Lower lobe of right lung (tissue), 2 donors: ENCODE data around the gene ZNF268. TPM values are rescaled to one million over a fixed set of nuclear protein-coding genes. Genes with fewer than 3 reads are reported as not detected.

Experiments
- ATAC-seq, 2 donors: fragments of 200-7000 bp; cut with Tn5 transposase; one replicate each; pipeline ENCODE4 v1.9.1; 2020 to 2022; ENCODE audit warnings: mild to moderate bottlenecking in 2 of 2, moderate library complexity in 2 of 2
- DNase-seq: peaks from one replicate; pipeline ENCODE4 v3.0.0-alpha.2; 2020
- H3K27ac ChIP-seq: fragments of 200-600 bp; one replicate; pipeline ENCODE4 v1.8.0; 2022
- H3K27me3 ChIP-seq: fragments of 200-600 bp; one replicate; pipeline ENCODE4 v1.8.0; 2022; ENCODE audit warnings: low read depth
- H3K36me3 ChIP-seq: fragments of 200-600 bp; one replicate; pipeline ENCODE4 v1.8.0; 2022; ENCODE audit warnings: mild to moderate bottlenecking
- H3K4me1 ChIP-seq: fragments of 200-600 bp; one replicate; pipeline ENCODE4 v1.8.0; 2022
- H3K4me3 ChIP-seq: fragments of 200-600 bp; one replicate; pipeline ENCODE4 v1.8.0; 2022; ENCODE audit warnings: mild to moderate bottlenecking
- H3K9me3 ChIP-seq: fragments of 200-600 bp; one replicate; pipeline ENCODE4 v1.8.0; 2022
- CTCF ChIP-seq: fragments of 200-600 bp; IDR thresholded peaks from one replicate; pipeline ENCODE4 v1.8.0; 2022; ENCODE audit warnings: antibody characterized with exemption, mild to moderate bottlenecking
- intact Hi-C: fragments of 100-400 bp; cut with DNase I; formaldehyde crosslinking; loops from one replicate; pipeline ENCODE4 v1.11.0; 2022
- total RNA-seq: library from RNA; stranded (reverse); fragmentation: NEBNext Ultra II Directional; extraction: Animal tissue kit (Norgen Biotek cat#: 25700); gene quantifications from one replicate; pipeline ENCODE4 v1.2.1, GENCODE V29; 2021
- donor health status: DM: no; HTN: yes; CAD: no; lungs with severe emphysema.

ZNF268 gene
- total RNA-seq, 1 donor from 2014 or later, result 23.3 TPM

GRCh38 chr12:133256321-133256720, 75.0 kb downstream of the ZNF268 start:
- no peaks in the 10 kb centered on the region for H3K4me1 ChIP-seq
- H3K36me3 ChIP-seq, result no peaks in the 10 kb centered on the region
- H3K9me3 ChIP-seq, result no peaks in the 10 kb centered on the region
- no peak overlapping the region for H3K27ac ChIP-seq
- intact Hi-C loops, result no loop called here
- H3K4me3 ChIP-seq, result no peak overlapping the region
- DNase-seq (no peak), ATAC-seq (no peak)
- no peak for TF ChIP-seq CTCF
- H3K27me3 ChIP-seq, result no peaks in the 10 kb centered on the region

GRCh38 chr12:133264173-133264572, 82.9 kb downstream of the ZNF268 start:
- H3K27me3 ChIP-seq, result no peaks in the 10 kb centered on the region
- no peak for ATAC-seq
- no peak overlapping the region for H3K4me3 ChIP-seq
- H3K27ac ChIP-seq, result no peak overlapping the region
- H3K9me3 ChIP-seq, result no peaks in the 10 kb centered on the region
- TF ChIP-seq CTCF, result no peak
- DNase-seq, result no peak
- H3K36me3 ChIP-seq, result no peaks in the 10 kb centered on the region
- intact Hi-C loops, result no loop called here
- H3K4me1 ChIP-seq, result no peaks in the 10 kb centered on the region

Other genes starting within 250 kb of the ZNF268 start
- 13.3 TPM for gene ZNF605, start 225.2 kb upstream of the ZNF268 start, total RNA-seq
- gene ZNF26, start 195.1 kb upstream of the ZNF268 start, total RNA-seq, result 12.6 TPM
- gene ZNF84, start 144.0 kb upstream of the ZNF268 start, total RNA-seq, result 24.5 TPM
- 15.0 TPM for gene ZNF140, start 100.6 kb upstream of the ZNF268 start, total RNA-seq
- gene ZNF891, start 51.2 kb upstream of the ZNF268 start, total RNA-seq, result 2.6 TPM
- 7.7 TPM for gene ZNF10, start 50.9 kb upstream of the ZNF268 start, total RNA-seq
- gene ANHX, start 54.4 kb downstream of the ZNF268 start, total RNA-seq, result not detected